Stimulated activated effector memory CD8-positive, alpha-beta T cell treated with anti-CD3 and anti-CD28 coated beads, Interleukin-12 subunit alpha, Interleukin-12 subunit beta, amount 100 ng/mL, for 72 hours (primary cell): ENCODE results near the gene RPS6KA4.
"Not testable (repeated sequence)": the region's sequence is repeated elsewhere in the genome, so short reads cannot be mapped to it uniquely, and the experiment has no call there.

Experiments
- ATAC-seq: fragments of 150-1000 bp; cut with Tn5 transposase; 2 replicates; pipeline ENCODE4 v1.10.0; 2021
- DNase-seq, 2 donors: peaks; one replicate each; pipeline ENCODE4 v3.0.0; 2021 to 2022; ENCODE audit warnings: low spot score in 2 of 2
- H3K27ac Mint-ChIP-seq: one replicate; pipeline ENCODE4 v1.8.0; 2022; ENCODE audit warnings: mild to moderate bottlenecking, mixed read lengths
- H3K36me3 Mint-ChIP-seq: one replicate; pipeline ENCODE4 v1.8.0; 2022; ENCODE audit warnings: mild to moderate bottlenecking, mixed read lengths
- H3K4me1 Mint-ChIP-seq: one replicate; pipeline ENCODE4 v1.8.0; 2022; ENCODE audit warnings: mixed read lengths
- H3K4me3 Mint-ChIP-seq: one replicate; pipeline ENCODE4 v1.8.0; 2022; ENCODE audit warnings: mild to moderate bottlenecking, mixed read lengths
- H3K9me3 Mint-ChIP-seq: one replicate; pipeline ENCODE4 v1.8.0; 2022; ENCODE audit warnings: mixed read lengths

RPS6KA4 gene

GRCh38 chr11:64321026-64321425, 37.9 kb upstream of the RPS6KA4 start:
- peaks cover 71% of the 10 kb centered on the region for H3K36me3 Mint-ChIP-seq

GRCh38 chr11:64321533-64321932, 37.4 kb upstream of the RPS6KA4 start:
- no peak for DNase-seq
- peaks cover 66% of the 10 kb centered on the region for H3K36me3 Mint-ChIP-seq
- H3K4me3 Mint-ChIP-seq = no peak overlapping the region
- H3K4me1 Mint-ChIP-seq = peaks cover 47% of the 10 kb centered on the region
- peak overlapping the region; percentile 36 for H3K27ac Mint-ChIP-seq
- no peak for ATAC-seq
- H3K9me3 Mint-ChIP-seq = no peaks in the 10 kb centered on the region

More at GRCh38 chr11:64321026-64321425, 37.9 kb upstream of the RPS6KA4 start:
- H3K4me1 Mint-ChIP-seq = peaks cover 52% of the 10 kb centered on the region
- no peak for ATAC-seq
- DNase-seq = no peak
- H3K4me3 Mint-ChIP-seq = no peak overlapping the region
- no peaks in the 10 kb centered on the region for H3K9me3 Mint-ChIP-seq
- peak overlapping the region; percentile 36 for H3K27ac Mint-ChIP-seq

GRCh38 chr11:64322925-64323260, 36.1 kb upstream of the RPS6KA4 start:
- DNase-seq (no peak), ATAC-seq (no peak)
- no peak overlapping the region for H3K27ac Mint-ChIP-seq
- peaks cover 36% of the 10 kb centered on the region for H3K4me1 Mint-ChIP-seq
- no peak overlapping the region for H3K4me3 Mint-ChIP-seq
- H3K9me3 Mint-ChIP-seq = no peaks in the 10 kb centered on the region
- peaks cover 53% of the 10 kb centered on the region for H3K36me3 Mint-ChIP-seq

- peaks cover 31% of the 10 kb centered on the region for H3K4me1 Mint-ChIP-seq
- DNase-seq = no peak
- H3K36me3 Mint-ChIP-seq = peaks cover 48% of the 10 kb centered on the region
- H3K27ac Mint-ChIP-seq = peak overlapping the region; percentile 78
- no peaks in the 10 kb centered on the region for H3K9me3 Mint-ChIP-seq
- no peak overlapping the region for H3K4me3 Mint-ChIP-seq
- ATAC-seq = no peak
These were observed 35.6 kb upstream of the RPS6KA4 start for GRCh38 chr11:64323373-64323772.

GRCh38 chr11:64323984-64324383, 35.0 kb upstream of the RPS6KA4 start:
- H3K4me3 Mint-ChIP-seq, H3K9me3 Mint-ChIP-seq, ATAC-seq: not testable (repeated sequence)

GRCh38 chr11:64324692-64325469, 34.1 kb upstream of the RPS6KA4 start:
- H3K9me3 Mint-ChIP-seq = no peaks in the 10 kb centered on the region
- H3K4me3 Mint-ChIP-seq = no peak overlapping the region
- DNase-seq = no peak
- no peak overlapping the region for H3K27ac Mint-ChIP-seq
- H3K4me1 Mint-ChIP-seq = peaks cover 19% of the 10 kb centered on the region
- ATAC-seq = no peak
- H3K36me3 Mint-ChIP-seq = peaks cover 33% of the 10 kb centered on the region

More at GRCh38 chr11:64323984-64324383, 35.0 kb upstream of the RPS6KA4 start:
- peak overlapping the region; percentile 78 for H3K27ac Mint-ChIP-seq
- not testable (repeated sequence) for DNase-seq
- peaks cover 27% of the 10 kb centered on the region for H3K4me1 Mint-ChIP-seq
- peaks cover 42% of the 10 kb centered on the region for H3K36me3 Mint-ChIP-seq

GRCh38 chr11:64327375-64327774, 31.6 kb upstream of the RPS6KA4 start:
- ATAC-seq = no peak
- Mint-ChIP-seq H3K4me1 (peaks cover 16% of the 10 kb centered on the region), H3K27ac (no peak overlapping the region), H3K4me3 (no peak overlapping the region), H3K36me3 (peaks cover 9% of the 10 kb centered on the region), H3K9me3 (no peaks in the 10 kb centered on the region)
- no peak for DNase-seq

GRCh38 chr11:64327993-64328392, 31.0 kb upstream of the RPS6KA4 start:
- Mint-ChIP-seq H3K36me3 (peaks cover 4% of the 10 kb centered on the region), H3K9me3 (no peaks in the 10 kb centered on the region), H3K27ac (no peak overlapping the region), H3K4me3 (no peak overlapping the region), H3K4me1 (peaks cover 16% of the 10 kb centered on the region)
- no peak for DNase-seq
- no peak for ATAC-seq

- Mint-ChIP-seq H3K4me3 (no peak overlapping the region), H3K4me1 (peaks cover 27% of the 10 kb centered on the region), H3K9me3 (no peaks in the 10 kb centered on the region), H3K36me3 (peaks cover 18% of the 10 kb centered on the region), H3K27ac (no peak overlapping the region)
- ATAC-seq (no peak), DNase-seq (no peak)
These were observed 28.1 kb upstream of the RPS6KA4 start for GRCh38 chr11:64330888-64331287.

- Mint-ChIP-seq H3K27ac (peak overlapping the region; percentile 68), H3K4me3 (peak overlapping the region; percentile 36), H3K36me3 (peaks cover 18% of the 10 kb centered on the region), H3K9me3 (no peaks in the 10 kb centered on the region), H3K4me1 (peaks cover 27% of the 10 kb centered on the region)
- peak; percentile 75 to 92 for DNase-seq
- ATAC-seq = peak; percentile 94
These were observed 27.2 kb upstream of the RPS6KA4 start for GRCh38 chr11:64331569-64332371.

- Mint-ChIP-seq H3K4me1 (peaks cover 32% of the 10 kb centered on the region), H3K9me3 (no peaks in the 10 kb centered on the region), H3K27ac (no peak overlapping the region), H3K4me3 (no peak overlapping the region), H3K36me3 (peaks cover 30% of the 10 kb centered on the region)
- DNase-seq (no peak), ATAC-seq (no peak)
These were observed 25.4 kb upstream of the RPS6KA4 start for GRCh38 chr11:64333556-64333955.

- no peaks in the 10 kb centered on the region for H3K9me3 Mint-ChIP-seq
- H3K4me3 Mint-ChIP-seq = peak overlapping the region; percentile 7
- DNase-seq = no peak
- peak overlapping the region; percentile 78 for H3K27ac Mint-ChIP-seq
- peaks cover 44% of the 10 kb centered on the region for H3K4me1 Mint-ChIP-seq
- peaks cover 45% of the 10 kb centered on the region for H3K36me3 Mint-ChIP-seq
- peak; percentile 82 for ATAC-seq
These were observed 23.9 kb upstream of the RPS6KA4 start for GRCh38 chr11:64334764-64335735.

- no peak for DNase-seq
- ATAC-seq = no peak
- H3K9me3 Mint-ChIP-seq = no peaks in the 10 kb centered on the region
- H3K27ac Mint-ChIP-seq = peak overlapping the region; percentile 29
- H3K4me1 Mint-ChIP-seq = peaks cover 45% of the 10 kb centered on the region
- H3K36me3 Mint-ChIP-seq = peaks cover 65% of the 10 kb centered on the region
- H3K4me3 Mint-ChIP-seq = peak overlapping the region; percentile 90
These were observed 21.3 kb upstream of the RPS6KA4 start for GRCh38 chr11:64337538-64338249.

GRCh38 chr11:64338716-64339115, 20.2 kb upstream of the RPS6KA4 start:
- peak overlapping the region; percentile 90 for H3K4me3 Mint-ChIP-seq
- DNase-seq = no peak
- H3K4me1 Mint-ChIP-seq = peaks cover 45% of the 10 kb centered on the region
- H3K36me3 Mint-ChIP-seq = peaks cover 64% of the 10 kb centered on the region
- ATAC-seq = no peak
- H3K27ac Mint-ChIP-seq = peak overlapping the region; percentile 83
- no peaks in the 10 kb centered on the region for H3K9me3 Mint-ChIP-seq
